ENCODE results near the gene HNRNPF.

Gene HNRNPF

DNA sequence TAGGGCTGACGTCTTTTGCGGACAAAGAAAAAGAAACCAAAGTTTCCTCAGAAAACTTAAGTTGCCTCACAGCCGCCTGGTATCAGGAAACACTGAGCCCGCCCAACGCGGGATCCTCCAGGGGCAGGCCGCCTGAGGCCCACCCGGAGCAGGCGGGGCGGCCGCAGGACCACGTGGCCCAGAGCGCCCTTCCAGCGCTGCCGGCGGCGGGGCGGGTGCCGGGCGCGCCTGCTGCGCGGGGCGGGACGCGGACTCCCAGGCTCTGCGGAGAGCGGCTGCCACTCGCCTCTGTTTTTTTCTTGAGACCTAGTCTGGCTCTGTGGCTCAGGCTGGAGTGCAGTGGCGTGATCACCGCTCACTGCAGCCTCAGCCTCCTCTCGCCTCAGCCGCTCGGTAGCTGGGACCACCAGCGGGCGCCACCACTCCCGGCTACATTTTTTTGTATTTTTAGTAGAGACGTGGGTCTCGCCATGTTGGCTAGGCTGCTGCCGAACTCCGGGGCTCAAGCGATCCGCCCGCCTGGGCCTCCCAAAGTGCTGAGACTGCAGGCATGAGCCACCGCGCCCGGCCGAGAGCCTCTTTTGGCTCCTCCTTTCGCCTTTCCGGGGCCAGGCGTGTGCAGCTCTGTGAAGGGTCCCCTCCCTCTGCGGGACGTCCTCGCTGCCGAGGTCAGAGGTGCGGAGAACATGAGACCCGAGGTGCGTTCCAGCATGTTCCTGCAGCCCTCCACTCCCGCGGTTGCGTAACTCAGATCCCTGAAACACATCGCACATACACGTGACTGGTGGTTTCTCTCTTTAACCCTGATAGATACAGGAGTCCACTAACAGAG lies 11.6 kb upstream of the HNRNPF start (continued):
- TF ChIP-seq CTCF (tag by site-specific recombination; IDR thresholded peaks at IDR 0.05), result peak; percentile 81
- peak; percentile 50; the same call in 1 of the 2 replicates for TF ChIP-seq ZSCAN30 (tag by site-specific recombination; IDR thresholded peaks at IDR 0.05)
- peak; percentile 77 for TF ChIP-seq ZNF184 (tag by site-specific recombination; IDR thresholded peaks at IDR 0.05)

- ChIA-PET POLR2A (interaction anchor here (1.6 to 2.4 kb wide), 3 partner anchors 11 to 17 kb away, joined by 3 to 11 read pairs (median 5); partner anchors contain the start of genes HNRNPF and ZNF487), CTCF (interaction anchor here (1.0 kb wide), 1 partner anchor 9 kb away, joined by 5 read pairs; no protein-coding TSS in a partner anchor)
Measured at GRCh38 chr10:43419997-43420368, 11.0 kb upstream of the HNRNPF start.

GRCh38 chr10:43417950-43418768 lies 9.2 kb upstream of the HNRNPF start:
- no peak overlapping the region for H3K27ac ChIP-seq (ENCODE audit: extremely low read depth, low read depth, low read length)
- ChIA-PET POLR2A (interaction anchor here (1.8 kb wide), 1 partner anchor 10 kb away, joined by 5 read pairs; no protein-coding TSS in a partner anchor), CTCF (no interaction called here)
- no peak overlapping the region for H3K4me3 ChIP-seq (ENCODE audit: low read depth, low read length)
- no peaks in the 10 kb centered on the region for H3K9me3 ChIP-seq (ENCODE audit: control insufficient read depth, insufficient read depth, low read depth, low read length)
- H3K4me1 ChIP-seq (ENCODE audit: control insufficient read depth, insufficient read depth, low read length), result no peaks in the 10 kb centered on the region
- no peaks in the 10 kb centered on the region for H3K36me3 ChIP-seq (ENCODE audit: control insufficient read depth in 2 of 2, insufficient read depth in 1 of 2, low read length in 2 of 2)
- TF ChIP-seq, protein P1, sequence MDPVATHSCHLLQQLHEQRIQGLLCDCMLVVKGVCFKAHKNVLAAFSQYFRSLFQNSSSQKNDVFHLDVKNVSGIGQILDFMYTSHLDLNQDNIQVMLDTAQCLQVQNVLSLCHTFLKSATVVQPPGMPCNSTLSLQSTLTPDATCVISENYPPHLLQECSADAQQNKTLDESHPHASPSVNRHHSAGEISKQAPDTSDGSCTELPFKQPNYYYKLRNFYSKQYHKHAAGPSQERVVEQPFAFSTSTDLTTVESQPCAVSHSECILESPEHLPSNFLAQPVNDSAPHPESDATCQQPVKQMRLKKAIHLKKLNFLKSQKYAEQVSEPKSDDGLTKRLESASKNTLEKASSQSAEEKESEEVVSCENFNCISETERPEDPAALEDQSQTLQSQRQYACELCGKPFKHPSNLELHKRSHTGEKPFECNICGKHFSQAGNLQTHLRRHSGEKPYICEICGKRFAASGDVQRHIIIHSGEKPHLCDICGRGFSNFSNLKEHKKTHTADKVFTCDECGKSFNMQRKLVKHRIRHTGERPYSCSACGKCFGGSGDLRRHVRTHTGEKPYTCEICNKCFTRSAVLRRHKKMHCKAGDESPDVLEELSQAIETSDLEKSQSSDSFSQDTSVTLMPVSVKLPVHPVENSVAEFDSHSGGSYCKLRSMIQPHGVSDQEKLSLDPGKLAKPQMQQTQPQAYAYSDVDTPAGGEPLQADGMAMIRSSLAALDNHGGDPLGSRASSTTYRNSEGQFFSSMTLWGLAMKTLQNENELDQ (tag by site-specific recombination; IDR thresholded peaks at IDR 0.05; ENCODE audit: low read depth), result no peak
- no peak for TF ChIP-seq ZNF664 (tag by site-specific recombination; IDR thresholded peaks at IDR 0.05)
- peak; percentile 76 for TF ChIP-seq SP7 (tag by site-specific recombination; IDR thresholded peaks at IDR 0.05)
- no peak for TF ChIP-seq ZNF792 (tag by site-specific recombination; IDR thresholded peaks at IDR 0.05)
- no peak for TF ChIP-seq ZNF571 (tag by site-specific recombination; IDR thresholded peaks at IDR 0.05)
- TF ChIP-seq, protein P2, sequence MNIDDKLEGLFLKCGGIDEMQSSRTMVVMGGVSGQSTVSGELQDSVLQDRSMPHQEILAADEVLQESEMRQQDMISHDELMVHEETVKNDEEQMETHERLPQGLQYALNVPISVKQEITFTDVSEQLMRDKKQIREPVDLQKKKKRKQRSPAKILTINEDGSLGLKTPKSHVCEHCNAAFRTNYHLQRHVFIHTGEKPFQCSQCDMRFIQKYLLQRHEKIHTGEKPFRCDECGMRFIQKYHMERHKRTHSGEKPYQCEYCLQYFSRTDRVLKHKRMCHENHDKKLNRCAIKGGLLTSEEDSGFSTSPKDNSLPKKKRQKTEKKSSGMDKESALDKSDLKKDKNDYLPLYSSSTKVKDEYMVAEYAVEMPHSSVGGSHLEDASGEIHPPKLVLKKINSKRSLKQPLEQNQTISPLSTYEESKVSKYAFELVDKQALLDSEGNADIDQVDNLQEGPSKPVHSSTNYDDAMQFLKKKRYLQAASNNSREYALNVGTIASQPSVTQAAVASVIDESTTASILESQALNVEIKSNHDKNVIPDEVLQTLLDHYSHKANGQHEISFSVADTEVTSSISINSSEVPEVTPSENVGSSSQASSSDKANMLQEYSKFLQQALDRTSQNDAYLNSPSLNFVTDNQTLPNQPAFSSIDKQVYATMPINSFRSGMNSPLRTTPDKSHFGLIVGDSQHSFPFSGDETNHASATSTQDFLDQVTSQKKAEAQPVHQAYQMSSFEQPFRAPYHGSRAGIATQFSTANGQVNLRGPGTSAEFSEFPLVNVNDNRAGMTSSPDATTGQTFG (tag by site-specific recombination; IDR thresholded peaks at IDR 0.05; ENCODE audit: borderline replicate concordance), result no peak
- TF ChIP-seq ZSCAN5A (tag by site-specific recombination; IDR thresholded peaks at IDR 0.05), result no peak
- TF ChIP-seq ZNF324 (tag by site-specific recombination; IDR thresholded peaks at IDR 0.05), result no peak
- TF ChIP-seq ZNF19 (tag by site-specific recombination; IDR thresholded peaks at IDR 0.05; ENCODE audit: low read depth), result no peak
- TF ChIP-seq SETDB1 (IDR thresholded peaks at IDR 0.05; ENCODE audit: insufficient read length, low read length), result no peak

More at GRCh38 chr10:43419997-43420368, 11.0 kb upstream of the HNRNPF start:
- Histone ChIP-seq H3K4me1 (ENCODE audit: control insufficient read depth, insufficient read depth, low read length) (no peaks in the 10 kb centered on the region), H3K27ac (ENCODE audit: extremely low read depth, low read depth, low read length) (peak overlapping the region; percentile 90), H3K4me3 (ENCODE audit: low read depth, low read length) (no peak overlapping the region), H3K9me3 (ENCODE audit: control insufficient read depth, insufficient read depth, low read depth, low read length) (no peaks in the 10 kb centered on the region), H3K36me3 (ENCODE audit: control insufficient read depth in 2 of 2, insufficient read depth in 1 of 2, low read length in 2 of 2) (no peaks in the 10 kb centered on the region)
- peak; percentile 63; the same call in 1 of the 2 replicates for TF ChIP-seq ZNF121 (tag by site-specific recombination; IDR thresholded peaks at IDR 0.05)
- TF ChIP-seq ZNF791 (tag by site-specific recombination; IDR thresholded peaks at IDR 0.05), result no peak
- TF ChIP-seq ZNF18 (tag by site-specific recombination; IDR thresholded peaks at IDR 0.05), result peak; percentile 24; the same call in 1 of the 2 replicates

Data from HEK293 (cell line).